Nephron progenitor cell (in vitro differentiated cells): ENCODE measurements around the gene CRNN.

Source experiments
- DNase-seq: peaks from one replicate; pipeline ENCODE4 v3.0.0; 2021
- H3K27ac Mint-ChIP-seq: 2 replicates; pipeline ENCODE4 v1.8.0; 2021; ENCODE audit warnings: mild to moderate bottlenecking, moderate library complexity, mixed read lengths
- H3K27me3 Mint-ChIP-seq: 2 replicates; pipeline ENCODE4 v1.8.0; 2021; ENCODE audit warnings: mild to moderate bottlenecking, low read depth, mixed read lengths; ENCODE audit not compliant: poor library complexity
- H3K36me3 Mint-ChIP-seq: 2 replicates; pipeline ENCODE4 v1.8.0; 2021; ENCODE audit warnings: low read depth, mixed read lengths
- H3K4me1 Mint-ChIP-seq: 2 replicates; pipeline ENCODE4 v1.8.0; 2021; ENCODE audit warnings: mixed read lengths
- H3K4me3 Mint-ChIP-seq: 2 replicates; pipeline ENCODE4 v1.8.0; 2021; ENCODE audit warnings: mild to moderate bottlenecking, moderate library complexity, mixed read lengths
- H3K9me3 Mint-ChIP-seq: 2 replicates; pipeline ENCODE4 v1.8.0; 2021; ENCODE audit warnings: mild to moderate bottlenecking, moderate library complexity, mixed read lengths
- TF ChIP-seq, protein P1 (sequence below): fragments of 200-600 bp; sonication (generic); IDR thresholded peaks from 2 replicates; pipeline ENCODE4 v1.5.0; 2021; ENCODE audit warnings: antibody characterized with exemption

CRNN gene

GRCh38 chr1:152398812-152399698, 15.0 kb downstream of the CRNN start:
- Mint-ChIP-seq H3K9me3 (peaks cover 52% of the 10 kb centered on the region), H3K4me3 (no peak overlapping the region)

GRCh38 chr1:152397474-152397873, 16.6 kb downstream of the CRNN start:
- TF ChIP-seq, protein P1, sequence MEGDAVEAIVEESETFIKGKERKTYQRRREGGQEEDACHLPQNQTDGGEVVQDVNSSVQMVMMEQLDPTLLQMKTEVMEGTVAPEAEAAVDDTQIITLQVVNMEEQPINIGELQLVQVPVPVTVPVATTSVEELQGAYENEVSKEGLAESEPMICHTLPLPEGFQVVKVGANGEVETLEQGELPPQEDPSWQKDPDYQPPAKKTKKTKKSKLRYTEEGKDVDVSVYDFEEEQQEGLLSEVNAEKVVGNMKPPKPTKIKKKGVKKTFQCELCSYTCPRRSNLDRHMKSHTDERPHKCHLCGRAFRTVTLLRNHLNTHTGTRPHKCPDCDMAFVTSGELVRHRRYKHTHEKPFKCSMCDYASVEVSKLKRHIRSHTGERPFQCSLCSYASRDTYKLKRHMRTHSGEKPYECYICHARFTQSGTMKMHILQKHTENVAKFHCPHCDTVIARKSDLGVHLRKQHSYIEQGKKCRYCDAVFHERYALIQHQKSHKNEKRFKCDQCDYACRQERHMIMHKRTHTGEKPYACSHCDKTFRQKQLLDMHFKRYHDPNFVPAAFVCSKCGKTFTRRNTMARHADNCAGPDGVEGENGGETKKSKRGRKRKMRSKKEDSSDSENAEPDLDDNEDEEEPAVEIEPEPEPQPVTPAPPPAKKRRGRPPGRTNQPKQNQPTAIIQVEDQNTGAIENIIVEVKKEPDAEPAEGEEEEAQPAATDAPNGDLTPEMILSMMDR: no peak
- H3K27me3 Mint-ChIP-seq: peaks cover 3% of the 10 kb centered on the region
- H3K4me3 Mint-ChIP-seq: no peak overlapping the region
- H3K36me3 Mint-ChIP-seq: no peaks in the 10 kb centered on the region
- no peak overlapping the region for H3K27ac Mint-ChIP-seq
- no peak for DNase-seq
- H3K9me3 Mint-ChIP-seq: peaks cover 56% of the 10 kb centered on the region
- no peaks in the 10 kb centered on the region for H3K4me1 Mint-ChIP-seq

More at GRCh38 chr1:152398812-152399698, 15.0 kb downstream of the CRNN start:
- H3K36me3 Mint-ChIP-seq: no peaks in the 10 kb centered on the region
- TF ChIP-seq, protein P1: no peak
- no peak for DNase-seq
- peaks cover under 1% of the 10 kb centered on the region for H3K27me3 Mint-ChIP-seq
- H3K27ac Mint-ChIP-seq: no peak overlapping the region
- no peaks in the 10 kb centered on the region for H3K4me1 Mint-ChIP-seq

DNA sequence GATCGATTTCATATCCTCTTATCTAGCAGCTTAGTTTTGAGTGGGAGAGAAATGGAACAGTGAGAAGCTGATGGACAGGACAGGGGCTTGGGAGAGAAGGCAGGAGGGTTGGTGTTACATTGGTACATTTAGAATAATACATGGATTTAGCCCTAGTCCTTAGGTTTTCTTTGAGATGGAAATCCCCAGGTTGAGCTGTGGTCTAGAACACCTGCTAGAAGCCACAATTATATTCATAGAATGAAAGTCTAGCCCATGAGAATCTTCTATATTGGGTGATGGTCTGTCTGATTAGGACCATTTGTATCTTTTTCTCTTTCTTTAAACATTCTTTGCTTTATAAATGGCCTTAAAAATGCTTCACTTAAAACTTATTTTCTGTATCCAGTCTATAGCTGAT, 19.9 kb downstream of the CRNN start:
- TF ChIP-seq, protein P1: no peak
- Mint-ChIP-seq H3K27ac (no peak overlapping the region), H3K9me3 (peaks cover 65% of the 10 kb centered on the region), H3K4me1 (no peaks in the 10 kb centered on the region), H3K27me3 (peaks cover 3% of the 10 kb centered on the region), H3K4me3 (no peak overlapping the region), H3K36me3 (no peaks in the 10 kb centered on the region)
- no peak for DNase-seq

DNA sequence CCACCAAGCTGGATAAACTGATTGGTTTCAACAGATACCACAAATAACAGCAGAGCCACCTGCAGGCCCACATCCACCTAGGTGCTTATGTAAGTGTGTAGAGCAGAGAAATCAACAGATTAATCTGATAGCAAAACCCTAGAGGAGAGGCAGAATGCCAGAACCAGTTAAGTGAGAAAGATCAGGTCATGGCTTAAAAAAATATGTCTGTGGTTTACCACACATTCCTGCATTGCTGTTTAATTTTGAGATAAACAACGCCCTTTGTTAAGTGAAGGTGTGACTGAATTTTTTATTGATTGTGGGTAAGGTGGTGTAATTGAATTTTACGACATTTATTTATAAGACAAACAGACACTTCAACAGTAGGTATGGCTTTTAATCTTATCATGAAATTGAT, 21.2 kb downstream of the CRNN start:
- TF ChIP-seq, protein P1: no peak
- Mint-ChIP-seq H3K4me3 (no peak overlapping the region), H3K9me3 (peaks cover 72% of the 10 kb centered on the region), H3K36me3 (no peaks in the 10 kb centered on the region), H3K27ac (no peak overlapping the region), H3K27me3 (peaks cover 3% of the 10 kb centered on the region), H3K4me1 (no peaks in the 10 kb centered on the region)
- DNase-seq: no peak

- no peak for DNase-seq
- Mint-ChIP-seq H3K9me3 (peaks cover 81% of the 10 kb centered on the region), H3K4me1 (no peaks in the 10 kb centered on the region), H3K27ac (no peak overlapping the region), H3K4me3 (no peak overlapping the region), H3K36me3 (no peaks in the 10 kb centered on the region), H3K27me3 (peaks cover 2% of the 10 kb centered on the region)
- TF ChIP-seq, protein P1: no peak
These were observed 25.2 kb downstream of the CRNN start for GRCh38 chr1:152388889-152389288.

GRCh38 chr1:152386940-152387339, 27.1 kb downstream of the CRNN start:
- Mint-ChIP-seq H3K27me3 (no peaks in the 10 kb centered on the region), H3K4me3 (no peak overlapping the region), H3K36me3 (no peaks in the 10 kb centered on the region), H3K27ac (no peak overlapping the region), H3K4me1 (no peaks in the 10 kb centered on the region), H3K9me3 (peaks cover 80% of the 10 kb centered on the region)
- TF ChIP-seq, protein P1: no peak
- DNase-seq: no peak
